Measurements from ENCODE around the gene HLA-A. TPM values are rescaled to one million over a fixed set of nuclear protein-coding genes. Genes with fewer than 3 reads are reported as not detected.

Gene HLA-A
- total and polyA plus RNA-seq, 9 donors = 269 to 543 (median 366) TPM

- no peak for DNase-seq
- H3K27me3 ChIP-seq = no peaks in the 10 kb centered on the region
- H3K4me3 ChIP-seq = no peak overlapping the region
- no peak for TF ChIP-seq EP300 (IDR thresholded peaks at IDR 0.05)
- TF ChIP-seq, protein P1, sequence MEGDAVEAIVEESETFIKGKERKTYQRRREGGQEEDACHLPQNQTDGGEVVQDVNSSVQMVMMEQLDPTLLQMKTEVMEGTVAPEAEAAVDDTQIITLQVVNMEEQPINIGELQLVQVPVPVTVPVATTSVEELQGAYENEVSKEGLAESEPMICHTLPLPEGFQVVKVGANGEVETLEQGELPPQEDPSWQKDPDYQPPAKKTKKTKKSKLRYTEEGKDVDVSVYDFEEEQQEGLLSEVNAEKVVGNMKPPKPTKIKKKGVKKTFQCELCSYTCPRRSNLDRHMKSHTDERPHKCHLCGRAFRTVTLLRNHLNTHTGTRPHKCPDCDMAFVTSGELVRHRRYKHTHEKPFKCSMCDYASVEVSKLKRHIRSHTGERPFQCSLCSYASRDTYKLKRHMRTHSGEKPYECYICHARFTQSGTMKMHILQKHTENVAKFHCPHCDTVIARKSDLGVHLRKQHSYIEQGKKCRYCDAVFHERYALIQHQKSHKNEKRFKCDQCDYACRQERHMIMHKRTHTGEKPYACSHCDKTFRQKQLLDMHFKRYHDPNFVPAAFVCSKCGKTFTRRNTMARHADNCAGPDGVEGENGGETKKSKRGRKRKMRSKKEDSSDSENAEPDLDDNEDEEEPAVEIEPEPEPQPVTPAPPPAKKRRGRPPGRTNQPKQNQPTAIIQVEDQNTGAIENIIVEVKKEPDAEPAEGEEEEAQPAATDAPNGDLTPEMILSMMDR (IDR thresholded peaks at IDR 0.05) = no peak
- TF ChIP-seq POLR2A (IDR thresholded peaks at IDR 0.05) = no peak
- no peaks in the 10 kb centered on the region for H3K4me1 ChIP-seq (ENCODE audit: insufficient read depth)
- no peak overlapping the region for H3K27ac ChIP-seq
- intact Hi-C loops (cut with DNase I) = no loop called here
- WGBS, 3 donors = 25 to 42% methylated on average over 6 of the region's 6 CpGs; no CpG with 5 or more reads in 1 of the 3 donors
- no peaks in the 10 kb centered on the region for H3K36me3 ChIP-seq
- H3K9me3 ChIP-seq = no peaks in the 10 kb centered on the region
These were observed 34.5 kb upstream of the HLA-A start for GRCh38 chr6:29907637-29908340.

GRCh38 chr6:29908341-29908662 is 34.0 kb upstream of the HLA-A start:
- no peaks in the 10 kb centered on the region for H3K36me3 ChIP-seq

DNA sequence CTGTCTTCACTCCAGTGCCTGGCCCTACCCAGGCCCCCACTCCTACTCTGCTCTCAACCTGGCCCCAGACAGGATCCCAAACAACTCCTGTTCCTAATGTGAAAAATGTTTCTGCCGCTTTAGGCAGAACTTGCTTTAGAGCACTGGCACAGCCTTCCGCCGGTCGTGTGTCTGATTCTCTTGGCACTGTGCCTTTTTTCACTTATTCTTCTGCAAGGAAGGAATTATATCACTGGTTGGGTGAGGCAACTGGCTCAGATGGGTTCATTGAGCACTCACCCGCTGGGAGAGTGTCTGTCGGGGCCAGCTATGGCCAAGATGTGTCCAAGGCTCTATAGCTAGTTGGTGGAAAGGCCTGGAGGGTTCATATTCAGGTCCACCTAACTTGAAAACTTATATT is 33.6 kb upstream of the HLA-A start:
- no peak overlapping the region for H3K4me3 ChIP-seq
- no peak overlapping the region for H3K27ac ChIP-seq
- no peaks in the 10 kb centered on the region for H3K9me3 ChIP-seq
- TF ChIP-seq POLR2A (IDR thresholded peaks at IDR 0.05) (no peak), EP300 (IDR thresholded peaks at IDR 0.05) (no peak)
- TF ChIP-seq, protein P1 (IDR thresholded peaks at IDR 0.05) = no peak
- H3K36me3 ChIP-seq = no peaks in the 10 kb centered on the region
- H3K27me3 ChIP-seq = no peaks in the 10 kb centered on the region
- no peak for DNase-seq
- no peaks in the 10 kb centered on the region for H3K4me1 ChIP-seq (ENCODE audit: insufficient read depth)
- WGBS, 3 donors = 60 to 69% methylated on average over 6 of the region's 6 CpGs; no CpG with 5 or more reads in 1 of the 3 donors
- intact Hi-C loops (cut with DNase I) = no loop called here

More at GRCh38 chr6:29908341-29908662, 34.0 kb upstream of the HLA-A start:
- intact Hi-C loops (cut with DNase I) = no loop called here
- Histone ChIP-seq H3K4me1 (ENCODE audit: insufficient read depth) (no peaks in the 10 kb centered on the region), H3K27me3 (no peaks in the 10 kb centered on the region), H3K27ac (no peak overlapping the region), H3K9me3 (no peaks in the 10 kb centered on the region), H3K4me3 (no peak overlapping the region)
- DNase-seq = no peak
- WGBS, 3 donors = 69 to 75% methylated on average over 3 of the region's 3 CpGs; no CpG with 5 or more reads in 1 of the 3 donors
- TF ChIP-seq POLR2A (IDR thresholded peaks at IDR 0.05) (no peak), EP300 (IDR thresholded peaks at IDR 0.05) (no peak)
- TF ChIP-seq, protein P1 (IDR thresholded peaks at IDR 0.05) = no peak

- 5 to 14% methylated on average over 1 of the region's 1 CpG; no CpG with 5 or more reads in 1 of the 3 donors for WGBS, 3 donors
- no peaks in the 10 kb centered on the region for H3K4me1 ChIP-seq (ENCODE audit: insufficient read depth)
- H3K4me3 ChIP-seq = no peak overlapping the region
- DNase-seq = no peak
- no peak for TF ChIP-seq POLR2A (IDR thresholded peaks at IDR 0.05)
- TF ChIP-seq, protein P1 (IDR thresholded peaks at IDR 0.05) = no peak
- no peak for TF ChIP-seq EP300 (IDR thresholded peaks at IDR 0.05)
- no peaks in the 10 kb centered on the region for H3K27me3 ChIP-seq
- intact Hi-C loops (cut with DNase I) = no loop called here
- H3K27ac ChIP-seq = no peak overlapping the region
- no peaks in the 10 kb centered on the region for H3K9me3 ChIP-seq
- no peaks in the 10 kb centered on the region for H3K36me3 ChIP-seq
These were observed 32.3 kb upstream of the HLA-A start for GRCh38 chr6:29909985-29910384.
